Eye (tissue), 1 donor: ENCODE results near the gene PPFIA2.
A peak's percentile ranks its signal among the peaks of the same experiment; 100 is the strongest.
"Not testable (repeated sequence)": the region's sequence is repeated elsewhere in the genome, so short reads cannot be mapped to it uniquely, and the experiment has no call there.

ENCODE experiments used
- DNase-seq: peaks from one replicate; pipeline ENCODE4 v3.0.0-alpha.2; 2015

The PPFIA2 gene

GRCh38 chr12:81255947-81256346 is 503.2 kb downstream of the PPFIA2 start:
- no peak for DNase-seq

GRCh38 chr12:81255456-81255855 is 503.7 kb downstream of the PPFIA2 start:
- DNase-seq = no peak

- no peak for DNase-seq
Measured at GRCh38 chr12:81253360-81253759, 505.8 kb downstream of the PPFIA2 start.

- DNase-seq = no peak
Measured at GRCh38 chr12:81252228-81252627, 506.9 kb downstream of the PPFIA2 start.

- DNase-seq = no peak
Measured at GRCh38 chr12:81249976-81250375, 509.2 kb downstream of the PPFIA2 start.

- peak; percentile 19 for DNase-seq
Measured at GRCh38 chr12:81245907-81246570, 513.1 kb downstream of the PPFIA2 start.

- no peak for DNase-seq
Measured at GRCh38 chr12:81245458-81245857, 513.7 kb downstream of the PPFIA2 start.

- DNase-seq = no peak
Measured at GRCh38 chr12:81231574-81232368, 527.4 kb downstream of the PPFIA2 start.

GRCh38 chr12:81229759-81230158 is 529.4 kb downstream of the PPFIA2 start:
- DNase-seq = no peak

- DNase-seq = no peak
Measured at GRCh38 chr12:81224626-81225025, 534.5 kb downstream of the PPFIA2 start.

GRCh38 chr12:81222846-81223592 is 536.1 kb downstream of the PPFIA2 start:
- DNase-seq = no peak

GRCh38 chr12:81221681-81222080 is 537.5 kb downstream of the PPFIA2 start:
- no peak for DNase-seq

- no peak for DNase-seq
Measured at GRCh38 chr12:81216739-81217138, 542.4 kb downstream of the PPFIA2 start.

GRCh38 chr12:81212996-81213696 is 546.0 kb downstream of the PPFIA2 start:
- no peak for DNase-seq

- DNase-seq = no peak
Measured at GRCh38 chr12:81211306-81211705, 547.8 kb downstream of the PPFIA2 start.

- not testable (repeated sequence) for DNase-seq
Measured at GRCh38 chr12:81209772-81210225, 549.4 kb downstream of the PPFIA2 start.

- no peak for DNase-seq
Measured at GRCh38 chr12:81209012-81209411, 550.1 kb downstream of the PPFIA2 start.

GRCh38 chr12:81208187-81208911 is 550.8 kb downstream of the PPFIA2 start:
- DNase-seq = no peak
